Mesenchymal stem cell (in vitro differentiated cells and primary cell): ENCODE data around the gene LLGL1.
A peak's percentile ranks its signal among the peaks of the same experiment; 100 is the strongest.
"Not testable (repeated sequence)": the region's sequence is repeated elsewhere in the genome, so short reads cannot be mapped to it uniquely, and the experiment has no call there.

Experiments used
- DNase-seq: peaks from one replicate; pipeline ENCODE4 v3.0.0-alpha.2; 2013
- H2AFZ ChIP-seq: one replicate; pipeline ENCODE4 v1.6.1; 2013; ENCODE audit warnings: low read depth, mild to moderate bottlenecking, control low read depth, inconsistent platforms, low read length, moderate library complexity
- H2AK5ac ChIP-seq: 2 replicates; pipeline ENCODE4 v1.6.1; 2013; ENCODE audit warnings: low read length, moderate library complexity, mild to moderate bottlenecking, inconsistent platforms; ENCODE audit not compliant: severe bottlenecking
- H2BK120ac ChIP-seq: one replicate; pipeline ENCODE4 v1.6.1; 2013; ENCODE audit warnings: low read depth, mild to moderate bottlenecking, inconsistent platforms, low read length, moderate library complexity
- H2BK12ac ChIP-seq, 2 experiments: one replicate each; pipeline ENCODE4 v1.6.1; 2013; ENCODE audit warnings: inconsistent platforms in 2 of 2, low read length in 2 of 2, mild to moderate bottlenecking in 2 of 2, moderate library complexity in 2 of 2, control low read depth in 1 of 2
- H2BK15ac ChIP-seq: one replicate; pipeline ENCODE4 v1.6.1; 2013; ENCODE audit warnings: mild to moderate bottlenecking, low read depth, inconsistent platforms; ENCODE audit not compliant: poor library complexity, severe bottlenecking
- H2BK5ac ChIP-seq: 2 replicates; pipeline ENCODE4 v1.6.1; 2013; ENCODE audit warnings: low read depth, mild to moderate bottlenecking, low read length, control low read depth, inconsistent platforms; ENCODE audit not compliant: poor library complexity, severe bottlenecking
- H3K14ac ChIP-seq, 2 experiments: one replicate each; pipeline ENCODE4 v1.6.1; 2013; ENCODE audit warnings: inconsistent platforms in 2 of 2, low read length in 2 of 2, control low read depth in 1 of 2, mild to moderate bottlenecking in 1 of 2, moderate library complexity in 1 of 2
- H3K18ac ChIP-seq, 2 experiments: one replicate each; pipeline ENCODE4 v1.6.1; 2013; ENCODE audit warnings: inconsistent platforms in 2 of 2, low read length in 2 of 2, control low read depth in 1 of 2, low read depth in 1 of 2, mild to moderate bottlenecking in 1 of 2
- H3K23ac ChIP-seq, 2 experiments: one replicate each; pipeline ENCODE4 v1.6.1; 2013; ENCODE audit warnings: inconsistent platforms in 2 of 2, low read length in 2 of 2, mild to moderate bottlenecking in 2 of 2, moderate library complexity in 2 of 2, control low read depth in 1 of 2
- H3K27ac ChIP-seq: 2 replicates; pipeline ENCODE4 v1.5.1; 2013; ENCODE audit warnings: mild to moderate bottlenecking, moderate library complexity, low read length, control low read depth, inconsistent platforms; ENCODE audit not compliant: poor library complexity, severe bottlenecking
- H3K27me3 ChIP-seq, 2 experiments: 2 replicates each; pipeline versions ENCODE4 v1.6.1 to v1.7.0; 2013; ENCODE audit warnings: low read length in 2 of 2, mild to moderate bottlenecking in 2 of 2, moderate library complexity in 2 of 2, control low read depth in 1 of 2, inconsistent platforms in 1 of 2; ENCODE audit not compliant: control insufficient read depth in 1 of 2, insufficient read depth in 1 of 2
- H3K36me3 ChIP-seq, 2 experiments: 2 replicates each; pipeline versions ENCODE4 v1.6.1 to v1.7.0; 2013; ENCODE audit warnings: low read length in 2 of 2, control low read depth in 1 of 2, inconsistent platforms in 1 of 2, low read depth in 1 of 2, mild to moderate bottlenecking in 1 of 2; ENCODE audit not compliant: insufficient read depth in 2 of 2, control insufficient read depth in 1 of 2
- H3K4ac ChIP-seq, 2 experiments: one replicate each; pipeline ENCODE4 v1.6.1; 2013; ENCODE audit warnings: inconsistent platforms in 2 of 2, low read length in 2 of 2, mild to moderate bottlenecking in 2 of 2, moderate library complexity in 2 of 2, control low read depth in 1 of 2, low read depth in 1 of 2
- H3K4me1 ChIP-seq: 2 replicates; pipeline ENCODE4 v1.6.1; 2013; ENCODE audit warnings: low read depth, low read length, control low read depth; ENCODE audit not compliant: control insufficient read depth, insufficient read depth
- H3K4me2 ChIP-seq: 2 replicates; pipeline ENCODE4 v1.6.1; 2013; ENCODE audit warnings: low read length, mild to moderate bottlenecking, inconsistent platforms; ENCODE audit not compliant: poor library complexity, severe bottlenecking
- H3K4me3 ChIP-seq, 2 experiments: 2 replicates each; pipeline versions ENCODE4 v1.5.1 to v1.7.0; 2013; ENCODE audit warnings: low read length in 2 of 2, mild to moderate bottlenecking in 2 of 2, control low read depth in 1 of 2, low read depth in 1 of 2; ENCODE audit not compliant: insufficient read depth in 1 of 2
- H3K79me1 ChIP-seq: replicated peaks from 2 replicates; pipeline ENCODE4 v1.6.1; 2013; ENCODE audit warnings: mild to moderate bottlenecking, control low read depth, low read length, inconsistent platforms; ENCODE audit not compliant: poor library complexity, severe bottlenecking
- H3K9ac ChIP-seq: 2 replicates; pipeline ENCODE4 v1.7.0; 2013; ENCODE audit warnings: mild to moderate bottlenecking, low read length, moderate library complexity
- H3K9me3 ChIP-seq: 2 replicates; pipeline ENCODE4 v1.7.0; 2013; ENCODE audit warnings: mild to moderate bottlenecking, low read length; ENCODE audit not compliant: control insufficient read depth
- H4K8ac ChIP-seq: one replicate; pipeline ENCODE4 v1.6.1; 2013; ENCODE audit warnings: inconsistent platforms, mild to moderate bottlenecking, low read length, moderate library complexity
- H4K91ac ChIP-seq: one replicate; pipeline ENCODE4 v1.6.1; 2013; ENCODE audit warnings: mild to moderate bottlenecking, low read length, inconsistent platforms
- WGBS: methylation state at CpG from one replicate; pipeline ENCODE4 v1.1.7; 2013; ENCODE audit warnings: mixed read lengths; 5-methylcytosine and 5-hydroxymethylcytosine counted together

Gene LLGL1

DNA sequence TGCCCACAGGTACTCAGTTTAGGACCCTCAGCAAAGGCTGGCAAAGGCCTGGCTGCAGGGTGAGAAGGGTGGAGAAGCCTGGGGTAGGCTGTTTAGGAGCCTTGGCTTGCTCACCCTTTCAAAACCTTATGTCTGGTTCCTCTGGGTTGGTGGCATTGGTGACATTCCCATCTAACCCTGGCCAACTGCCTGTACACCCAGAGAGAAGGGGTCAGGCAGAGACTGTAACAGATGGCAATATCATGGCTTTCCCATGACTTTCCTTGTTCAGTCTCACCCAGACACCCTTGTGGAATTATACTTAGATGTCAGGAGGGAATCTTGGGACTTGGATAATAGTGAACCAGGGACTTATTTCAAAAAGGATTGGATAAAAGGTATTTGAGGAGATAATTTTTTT, 18.5 kb upstream of the LLGL1 start:
- Histone ChIP-seq H3K9ac (no peak overlapping the region), H3K27ac (no peak overlapping the region), H2BK5ac (no peak overlapping the region), H3K4me1 (peaks cover 6% of the 10 kb centered on the region), H3K14ac (no peak overlapping the region), H3K79me1 (peaks cover 38% of the 10 kb centered on the region), H3K4me2 (no peak overlapping the region), H4K91ac (no peak overlapping the region), H3K4ac (no peak overlapping the region), H2AFZ (no peak overlapping the region), H2AK5ac (no peak overlapping the region), H2BK120ac (no peak overlapping the region), H2BK12ac (no peak overlapping the region), H3K18ac (no peak overlapping the region), H3K36me3 (peaks cover 73 to 79% of the 10 kb centered on the region in 2 experiments), H3K23ac (no peak overlapping the region), H4K8ac (no peak overlapping the region), H3K9me3 (no peaks in the 10 kb centered on the region), H3K27me3 (no peaks in the 10 kb centered on the region), H2BK15ac (no peak overlapping the region), H3K4me3 (no peak overlapping the region)
- DNase-seq, result no peak

DNA sequence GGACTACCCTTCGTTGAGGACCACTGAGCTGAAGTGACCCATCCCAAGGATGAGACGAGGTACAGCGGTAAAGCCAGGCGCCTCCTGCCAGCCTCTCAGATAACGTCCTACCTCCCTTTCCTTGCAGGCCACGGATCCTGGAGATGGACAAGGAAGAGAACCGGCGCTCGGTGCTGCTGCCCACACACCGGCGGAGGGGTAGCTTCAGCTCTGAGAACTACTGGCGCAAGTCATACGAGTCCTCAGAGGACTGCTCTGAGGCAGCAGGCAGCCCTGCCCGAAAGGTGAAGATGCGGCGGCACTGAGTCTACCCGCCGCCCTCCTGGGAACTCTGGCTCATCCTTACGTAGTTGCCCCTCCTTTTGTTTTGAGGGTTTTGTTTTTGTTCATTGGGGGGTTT, 17.3 kb upstream of the LLGL1 start:
- Histone ChIP-seq H2AK5ac (no peak overlapping the region), H4K8ac (no peak overlapping the region), H3K9me3 (no peaks in the 10 kb centered on the region), H3K27ac (no peak overlapping the region), H3K4me1 (peaks cover 5% of the 10 kb centered on the region), H3K4ac (no peak overlapping the region), H3K14ac (no peak overlapping the region), H2BK12ac (no peak overlapping the region), H3K27me3 (no peaks in the 10 kb centered on the region), H3K79me1 (peaks cover 38% of the 10 kb centered on the region), H2BK120ac (no peak overlapping the region), H2BK5ac (no peak overlapping the region), H3K18ac (no peak overlapping the region), H3K9ac (no peak overlapping the region), H3K36me3 (peaks cover 67 to 74% of the 10 kb centered on the region in 2 experiments), H2BK15ac (no peak overlapping the region), H2AFZ (no peak overlapping the region), H3K4me3 (no peak overlapping the region), H3K4me2 (no peak overlapping the region), H4K91ac (no peak overlapping the region), H3K23ac (no peak overlapping the region)
- no peak for DNase-seq
- WGBS, result 97% methylated on average over 19 of the region's 19 CpGs

DNA sequence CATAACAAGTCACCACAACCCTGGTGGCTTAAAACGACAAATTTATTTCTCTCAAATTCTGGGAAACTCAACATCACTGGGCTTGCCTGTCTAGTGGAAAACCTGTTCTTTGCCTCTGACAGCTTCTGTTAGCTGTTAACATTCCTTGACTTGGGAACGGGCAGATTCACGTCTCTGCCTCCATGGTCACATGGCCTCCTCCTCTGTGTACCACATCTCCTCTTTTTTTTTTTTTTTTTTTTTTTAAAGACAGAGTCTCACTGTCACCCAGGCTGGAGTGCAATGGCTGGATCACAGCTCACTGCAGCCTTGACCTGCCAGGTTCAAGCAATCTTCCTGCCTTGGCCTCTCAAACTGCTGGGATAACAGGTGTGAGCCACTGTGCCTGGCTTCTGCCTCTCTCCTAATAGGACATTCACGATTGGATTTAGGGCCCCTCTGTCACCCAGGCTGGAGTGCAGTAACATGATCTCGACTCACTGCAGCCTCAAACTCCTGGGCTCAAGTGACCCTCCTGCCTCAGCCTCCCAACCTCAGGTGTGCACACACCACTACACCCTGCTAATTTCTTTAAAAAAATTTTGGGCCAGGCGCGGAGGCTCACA, 11.7 kb upstream of the LLGL1 start:
- Histone ChIP-seq H3K36me3 (peaks cover 23 to 24% of the 10 kb centered on the region in 2 experiments), H3K4me1 (peaks cover 5% of the 10 kb centered on the region), H3K14ac (no peak overlapping the region), H2AFZ (no peak overlapping the region), H3K9me3 (no peaks in the 10 kb centered on the region), H3K27me3 (no peaks in the 10 kb centered on the region), H3K4ac (no peak overlapping the region), H3K79me1 (peaks cover 9% of the 10 kb centered on the region), H3K23ac (no peak overlapping the region), H2AK5ac (no peak overlapping the region), H3K9ac (no peak overlapping the region), H2BK5ac (no peak overlapping the region), H3K4me3 (no peak overlapping the region), H2BK15ac (no peak overlapping the region), H3K18ac (no peak overlapping the region), H4K8ac (no peak overlapping the region), H2BK12ac (no peak overlapping the region), H2BK120ac (no peak overlapping the region), H4K91ac (no peak overlapping the region), H3K27ac (no peak overlapping the region), H3K4me2 (no peak overlapping the region)
- 70% methylated on average over 7 of the region's 7 CpGs for WGBS
- DNase-seq, result peak; percentile 12

DNA sequence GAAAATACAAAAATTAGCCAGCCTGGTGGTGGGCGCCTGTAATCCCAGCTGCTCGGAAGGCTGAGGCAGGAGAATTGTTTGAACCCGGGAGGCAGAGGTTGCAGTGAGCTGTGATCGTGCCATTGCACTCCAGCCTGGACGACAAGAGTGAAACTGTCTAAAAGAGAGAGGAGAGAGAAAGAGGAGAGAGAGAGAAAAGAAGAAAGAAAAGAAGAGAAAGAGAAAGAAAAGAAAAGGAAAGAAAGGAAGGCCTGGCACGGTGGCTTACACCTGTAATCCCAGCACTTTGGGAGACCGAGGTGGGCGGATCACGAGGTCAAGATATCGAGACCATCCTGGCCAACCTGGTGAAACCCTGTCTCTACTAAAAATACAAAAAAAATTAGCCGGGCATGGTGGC, 8.5 kb upstream of the LLGL1 start:
- H2BK120ac ChIP-seq, H4K8ac ChIP-seq, H3K36me3 ChIP-seq, H2BK5ac ChIP-seq, H2AFZ ChIP-seq, H3K4me3 ChIP-seq, H3K18ac ChIP-seq, H3K14ac ChIP-seq, H3K4ac ChIP-seq, H4K91ac ChIP-seq, H3K23ac ChIP-seq, DNase-seq, H2BK15ac ChIP-seq, H3K4me2 ChIP-seq, H3K27ac ChIP-seq, H3K9ac ChIP-seq, H3K9me3 ChIP-seq, H3K27me3 ChIP-seq, H2AK5ac ChIP-seq, H2BK12ac ChIP-seq, H3K79me1 ChIP-seq: not testable (repeated sequence)
- 84% methylated on average over 6 of the region's 11 CpGs for WGBS
- H3K4me1 ChIP-seq, result peaks cover 18% of the 10 kb centered on the region
